Activated CD8-positive, alpha-beta memory T cell treated with anti-CD3 and anti-CD28 coated beads, Interleukin-2, amount 50 U/mL, for 24 hours (primary cell): Measurements from ENCODE around the gene TIAM2.

Experiments
- DNase-seq: peaks from one replicate; pipeline ENCODE4 v3.0.0-alpha.2; 2020; ENCODE audit errors: extremely low read depth

The TIAM2 gene

GRCh38 chr6:155128977-155129376 is 133.9 kb downstream of the TIAM2 start:
- no peak for DNase-seq

- no peak for DNase-seq
Observed at GRCh38 chr6:155129744-155130143, 134.6 kb downstream of the TIAM2 start.

DNA sequence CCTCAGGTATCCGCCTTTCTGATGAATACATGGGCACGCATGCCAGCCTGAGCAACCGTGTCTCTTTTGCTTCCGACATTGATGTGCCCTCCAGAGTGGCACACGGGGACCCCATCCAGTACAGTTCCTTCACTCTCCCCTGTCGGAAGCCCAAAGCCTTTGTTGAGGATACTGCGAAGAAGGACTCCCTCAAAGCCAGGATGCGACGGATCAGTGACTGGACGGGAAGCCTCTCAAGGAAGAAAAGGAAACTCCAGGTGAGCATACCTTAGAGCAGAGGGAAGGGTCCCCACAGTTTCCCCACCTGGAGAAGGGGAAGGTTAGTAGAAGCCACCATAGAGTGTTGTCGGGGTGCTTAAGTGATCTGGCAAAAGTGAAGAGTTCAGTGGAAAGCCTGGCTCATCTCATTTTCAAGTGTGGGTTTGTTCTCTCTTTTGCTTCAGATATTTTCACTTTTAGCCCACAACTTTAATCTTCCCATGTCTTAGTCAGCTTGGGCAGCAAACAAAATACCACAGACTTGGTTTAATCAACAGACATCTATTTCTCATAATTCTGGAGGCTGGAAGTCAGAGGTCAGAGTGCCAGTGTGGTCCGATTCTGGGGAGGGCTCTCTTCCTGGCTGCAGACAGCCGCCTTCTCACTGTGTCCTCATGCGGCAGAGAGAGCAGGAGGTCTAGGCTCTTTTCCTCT is 135.2 kb downstream of the TIAM2 start:
- no peak for DNase-seq

- no peak for DNase-seq
Observed at GRCh38 chr6:155132617-155133016, 137.5 kb downstream of the TIAM2 start.

- no peak for DNase-seq
Observed at GRCh38 chr6:155141002-155141401, 145.9 kb downstream of the TIAM2 start.

DNA sequence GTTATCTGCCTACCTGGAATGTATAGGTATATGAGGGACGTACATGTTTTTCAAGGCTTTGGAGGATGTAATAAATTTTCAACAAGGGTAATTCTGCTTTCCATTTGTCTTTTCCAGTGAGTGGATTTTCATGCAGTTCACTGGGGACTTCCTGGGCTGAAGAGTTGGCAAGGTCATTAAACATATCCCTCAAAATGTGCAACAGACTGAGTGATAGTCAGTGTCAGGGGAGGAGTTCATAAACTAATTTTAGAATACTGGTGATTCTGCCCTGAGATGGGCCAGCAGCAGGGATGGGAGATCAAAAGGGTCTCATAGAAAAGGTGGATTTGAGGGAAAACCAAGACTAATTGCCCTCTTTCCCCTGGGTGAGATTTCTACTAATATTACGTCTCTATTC is 146.4 kb downstream of the TIAM2 start:
- no peak for DNase-seq

DNA sequence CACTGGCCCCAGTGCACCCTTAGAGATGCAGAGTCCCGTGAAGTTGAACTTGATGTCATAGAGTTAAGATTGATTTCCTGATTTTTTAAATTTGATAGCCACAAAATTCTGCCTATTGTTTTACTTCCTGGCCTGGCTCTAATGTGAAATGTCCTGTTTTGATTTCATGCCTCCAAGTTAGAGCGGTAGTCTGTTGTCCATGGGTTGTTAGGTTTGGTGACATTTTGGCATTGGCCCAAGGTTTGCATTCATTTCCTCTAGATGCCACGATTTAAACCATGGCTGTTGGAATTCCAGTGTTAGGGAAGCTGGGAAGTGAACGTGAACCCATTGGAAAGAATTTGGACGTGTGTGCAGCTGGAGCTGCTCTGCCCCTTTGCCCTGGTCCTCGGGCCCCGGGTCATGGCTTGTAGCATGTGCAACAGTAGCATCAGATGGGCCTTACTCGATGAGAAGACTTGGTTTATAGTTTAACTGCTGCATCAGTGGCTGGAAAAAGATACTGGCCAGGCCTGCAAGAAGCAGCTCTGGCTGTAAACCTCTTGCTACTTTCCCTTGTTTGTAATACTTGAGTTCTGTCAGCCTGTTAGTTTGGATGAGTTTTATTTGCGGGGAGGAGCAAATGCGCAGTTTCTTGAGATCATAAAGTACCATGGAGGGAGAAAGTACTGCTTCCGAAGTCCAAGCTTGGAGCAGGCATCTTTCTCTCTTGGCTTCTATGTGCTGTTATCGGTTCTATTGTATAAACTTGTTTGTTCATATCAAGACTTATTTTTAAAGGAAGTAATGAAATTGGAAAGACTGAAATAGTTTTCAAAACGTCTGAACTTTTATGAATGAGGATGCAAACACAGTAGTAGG is 147.3 kb downstream of the TIAM2 start:
- no peak for DNase-seq

DNA sequence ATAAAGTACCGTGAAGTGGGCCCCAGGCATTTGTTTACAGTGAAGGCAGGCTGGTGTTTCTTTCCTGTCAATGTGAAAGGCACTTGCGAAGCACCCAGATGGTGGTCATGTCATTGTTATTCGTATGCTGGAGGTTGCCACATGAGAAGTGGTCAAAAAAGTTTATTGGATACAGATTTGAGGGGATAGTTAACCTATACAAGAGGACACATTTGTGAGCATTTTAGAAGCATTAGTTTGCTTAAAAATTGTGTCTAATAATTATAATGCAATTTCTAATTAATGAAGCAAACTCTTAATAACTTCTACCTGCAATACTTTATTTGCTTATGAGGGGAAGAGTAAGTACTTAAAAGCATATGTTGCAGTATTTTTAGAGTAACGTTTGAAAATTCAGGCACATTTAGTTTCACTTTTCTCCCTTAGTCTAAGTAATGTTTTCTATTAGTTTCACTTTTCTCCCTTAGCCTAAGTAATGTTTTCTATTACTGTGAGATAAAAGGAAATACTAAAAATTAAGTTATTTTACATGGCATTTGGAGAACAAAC is 148.0 kb downstream of the TIAM2 start:
- DNase-seq = no peak

DNA sequence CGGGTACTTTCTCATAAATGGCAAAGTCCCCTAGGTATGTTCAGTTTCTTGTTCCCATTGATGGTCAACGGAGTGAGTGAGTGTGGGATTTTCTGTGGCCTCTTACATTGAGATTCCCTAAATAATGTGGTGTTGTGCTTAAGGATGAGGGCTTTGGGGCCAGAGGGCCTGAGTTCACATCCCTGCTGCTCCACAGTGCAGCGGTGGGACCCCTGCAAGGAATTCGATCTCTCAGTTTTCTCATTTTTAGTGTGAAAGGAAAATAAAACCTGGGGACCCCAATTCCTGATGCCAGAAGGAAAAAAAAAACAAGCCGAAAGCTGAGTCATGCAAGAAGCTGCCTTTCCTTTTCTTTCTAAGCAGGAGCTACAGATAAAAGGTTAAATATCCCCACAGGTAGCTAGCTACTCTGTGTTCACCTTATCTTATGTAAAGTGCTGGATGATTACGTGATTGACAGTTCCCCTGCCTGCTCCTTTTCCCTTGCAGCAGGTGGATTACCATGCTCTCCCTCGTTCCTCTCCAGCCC is 148.5 kb downstream of the TIAM2 start:
- no peak for DNase-seq

GRCh38 chr6:155146205-155146604 is 151.1 kb downstream of the TIAM2 start:
- DNase-seq = no peak

DNA sequence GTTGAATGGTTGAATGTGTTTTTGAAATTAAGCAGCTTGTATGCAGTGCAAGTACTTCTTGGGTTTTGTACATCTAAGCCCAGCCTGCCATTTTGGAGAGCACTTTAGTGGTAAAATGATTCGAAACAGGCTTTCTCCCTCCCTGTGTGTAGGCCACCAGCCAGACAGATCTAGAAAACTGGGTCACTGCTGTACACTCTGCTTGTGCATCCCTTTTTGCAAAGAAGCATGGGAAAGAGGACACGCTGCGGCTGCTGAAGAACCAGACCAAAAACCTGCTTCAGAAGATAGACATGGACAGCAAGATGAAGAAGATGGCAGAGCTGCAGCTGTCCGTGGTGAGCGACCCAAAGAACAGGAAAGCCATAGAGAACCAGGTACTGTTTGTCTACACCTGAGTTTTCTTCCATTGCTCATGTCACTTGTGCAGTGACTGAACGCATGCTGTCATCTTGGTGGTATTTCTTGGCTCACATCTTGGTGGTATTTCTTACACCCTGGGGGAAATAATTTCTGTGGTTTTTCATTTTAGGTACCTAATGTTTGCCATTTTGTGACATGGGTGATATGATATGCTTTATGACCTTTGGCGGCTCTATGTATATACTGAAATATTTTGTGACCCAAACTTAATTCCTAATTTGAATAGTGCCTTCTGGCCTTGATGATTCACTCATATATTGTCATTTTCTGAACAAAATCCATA is 153.0 kb downstream of the TIAM2 start:
- no peak for DNase-seq

DNA sequence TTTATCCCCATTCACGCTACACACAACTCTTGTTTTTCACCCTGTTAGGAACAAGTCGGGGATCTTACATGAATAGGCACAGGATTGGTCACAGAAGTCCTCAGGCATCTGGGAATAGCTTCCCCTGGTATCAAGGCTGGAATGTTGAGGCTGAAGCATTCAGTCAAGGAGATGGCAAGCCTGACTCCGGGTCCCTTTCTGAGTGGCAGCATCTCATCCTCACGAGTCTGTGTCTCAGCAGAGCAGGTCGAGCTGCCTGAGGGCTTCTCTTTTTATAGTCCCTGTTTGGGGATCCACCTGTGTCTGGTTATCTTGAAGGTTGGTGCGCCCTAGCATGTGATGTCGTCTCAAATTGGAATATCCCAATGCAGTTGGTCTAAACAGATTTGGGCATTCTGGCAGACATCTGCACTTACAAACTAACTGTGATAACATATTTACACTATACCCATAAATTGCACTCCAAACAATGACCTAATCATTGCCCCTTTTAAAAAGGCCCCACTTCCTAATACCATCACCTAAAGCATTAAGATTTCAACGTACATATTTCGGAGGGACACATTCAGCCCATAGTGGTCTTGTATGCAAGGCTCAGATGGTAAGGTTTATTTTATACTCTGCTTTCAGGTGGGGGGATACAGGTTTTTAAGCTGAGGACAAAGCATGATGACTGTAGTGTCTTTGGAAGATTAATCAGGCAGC is 156.0 kb downstream of the TIAM2 start:
- no peak for DNase-seq

- DNase-seq = no peak
Observed at GRCh38 chr6:155152211-155153076, 157.3 kb downstream of the TIAM2 start.

GRCh38 chr6:155154158-155154830 is 159.2 kb downstream of the TIAM2 start:
- no peak for DNase-seq

DNA sequence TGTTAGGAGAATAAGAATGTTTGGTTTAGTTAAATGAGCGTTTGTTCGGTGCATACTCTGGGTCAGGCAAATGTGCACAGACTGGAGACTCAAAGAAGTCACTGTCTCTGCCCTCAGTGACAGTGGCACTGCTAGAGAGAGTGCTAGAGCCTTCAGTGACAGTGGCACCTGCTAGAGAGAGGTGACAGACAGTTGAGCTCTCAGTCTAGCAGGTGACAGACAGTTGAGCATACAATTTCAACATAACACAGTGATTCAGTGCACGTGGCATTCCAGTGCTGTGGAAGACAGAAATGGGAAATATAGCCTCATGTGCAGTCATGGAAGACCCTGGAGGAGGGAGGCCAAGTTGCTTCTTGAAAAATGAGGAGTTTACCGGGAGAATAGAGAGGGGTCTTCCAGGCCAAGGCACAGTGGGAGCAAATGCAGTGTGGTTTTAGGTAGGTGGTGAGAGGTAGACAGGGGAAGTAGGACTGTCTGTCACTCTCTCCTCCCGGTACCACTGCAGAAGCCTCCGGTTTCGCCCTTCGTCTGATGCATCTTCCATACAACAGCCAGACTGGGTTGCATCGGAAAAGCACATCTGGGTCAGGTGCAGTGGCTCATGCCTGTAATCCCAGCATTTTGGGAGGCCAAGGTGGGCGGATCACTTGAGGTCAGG is 160.8 kb downstream of the TIAM2 start:
- DNase-seq = no peak

GRCh38 chr6:155157101-155157500 is 162.0 kb downstream of the TIAM2 start:
- no peak for DNase-seq

DNA sequence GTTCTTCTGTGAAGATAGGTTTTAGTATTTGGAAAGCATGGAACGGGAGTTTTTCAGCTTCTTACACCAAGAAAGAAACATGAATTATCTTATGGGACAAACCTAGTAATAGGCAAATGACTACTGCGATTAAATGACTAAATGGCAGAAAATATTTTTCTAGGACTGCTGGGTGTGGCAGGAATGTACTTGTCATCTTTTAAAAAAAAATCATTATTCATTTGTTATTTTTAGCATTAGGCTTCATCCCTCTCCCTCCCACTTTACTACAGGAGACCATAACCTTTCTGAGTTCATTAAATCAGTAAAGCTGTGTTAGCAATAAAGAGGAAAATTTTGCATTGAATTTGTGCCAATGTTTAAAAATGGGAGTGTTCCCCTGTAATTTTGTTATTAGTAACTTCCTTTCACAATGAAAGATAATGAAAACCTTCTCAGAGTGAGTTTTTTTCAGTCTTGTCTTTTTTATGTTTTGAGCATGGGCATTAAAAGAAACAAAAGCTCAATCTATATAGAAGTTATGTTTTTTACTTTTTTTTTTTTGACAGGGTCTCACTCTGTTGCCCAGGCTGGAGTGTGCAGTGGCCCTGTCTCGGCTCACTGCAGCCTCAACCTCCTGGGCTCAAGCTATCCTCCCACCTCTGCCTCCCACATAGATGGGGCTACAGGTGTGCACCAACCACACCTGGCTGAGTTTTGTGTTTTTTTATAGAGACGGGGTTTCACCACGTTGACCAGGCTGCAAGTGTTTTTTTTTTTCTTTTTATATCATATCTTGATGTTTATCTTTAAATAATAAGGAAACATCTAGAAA is 163.1 kb downstream of the TIAM2 start:
- no peak for DNase-seq

DNA sequence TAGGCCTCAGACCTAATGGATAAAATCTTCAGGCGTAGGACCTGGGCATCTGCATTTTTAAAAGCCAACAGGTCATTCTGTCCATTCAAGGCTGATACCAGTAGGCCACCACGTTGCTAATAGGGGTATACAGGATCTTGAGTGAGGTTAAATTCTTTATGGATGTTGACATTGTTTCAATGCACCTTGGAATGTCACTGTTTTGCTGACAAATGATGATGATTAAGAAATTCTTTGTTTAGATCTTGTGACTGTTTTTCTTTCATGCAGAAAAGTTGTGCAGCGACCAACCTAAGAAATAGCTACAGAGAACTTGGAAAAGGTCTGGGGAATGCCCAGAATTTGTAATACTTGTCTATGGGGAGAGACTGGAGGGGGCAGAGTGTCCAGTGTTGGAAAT is 167.6 kb downstream of the TIAM2 start:
- no peak for DNase-seq

- DNase-seq = no peak
Observed at GRCh38 chr6:155163601-155164000, 168.5 kb downstream of the TIAM2 start.
